ENCODE data around the gene GNAT2. TPM values are rescaled to one million over a fixed set of nuclear protein-coding genes. Genes with fewer than 3 reads are reported as not detected.

Gene GNAT2
- total RNA-seq, 2 experiments from 2014 or later, result 0.29 to 0.31 TPM

DNA sequence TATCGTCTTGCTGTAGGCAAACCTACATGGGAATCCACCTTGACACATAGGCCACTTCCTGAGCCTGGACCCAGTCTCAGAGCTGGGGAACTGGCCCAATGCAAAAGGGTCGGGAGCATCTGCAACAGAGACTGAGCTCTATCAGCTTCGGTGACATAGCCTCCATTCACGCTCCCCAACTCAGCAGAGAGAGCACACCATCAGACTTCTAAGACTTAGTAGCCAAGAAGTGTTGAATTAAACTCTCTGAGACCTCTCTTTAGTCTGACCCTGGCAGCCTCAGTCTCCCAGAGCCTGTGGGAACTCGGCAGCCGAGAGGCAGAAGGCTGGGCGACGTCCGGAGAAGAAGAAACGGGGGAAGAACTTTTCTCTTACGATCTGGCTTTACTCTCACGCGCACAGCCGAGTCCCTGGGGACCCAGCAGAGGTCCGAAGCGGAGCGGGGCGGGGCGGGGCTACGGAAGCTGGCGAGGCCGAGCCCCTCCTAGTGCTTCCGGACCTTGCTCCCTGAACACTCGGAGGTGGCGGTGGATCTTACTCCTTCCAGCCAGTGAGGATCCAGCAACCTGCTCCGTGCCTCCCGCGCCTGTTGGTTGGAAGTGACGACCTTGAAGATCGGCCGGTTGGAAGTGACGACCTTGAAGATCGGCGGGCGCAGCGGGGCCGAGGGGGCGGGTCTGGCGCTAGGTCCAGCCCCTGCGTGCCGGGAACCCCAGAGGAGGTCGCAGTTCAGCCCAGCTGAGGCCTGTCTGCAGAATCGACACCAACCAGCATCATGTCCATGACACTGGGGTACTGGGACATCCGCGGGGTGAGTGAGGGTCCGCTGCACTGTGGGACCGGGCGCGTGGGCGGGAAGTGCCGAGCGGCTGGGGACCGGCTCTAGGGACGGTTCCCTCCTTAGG lies 36.5 kb upstream of the GNAT2 start, which contains the start of gene GSTM4:
GSTM4 (plus strand) TSS at position 485 of the 905 bp plus-strand sequence; CDS start at position 776, 291 bp downstream.
- intact Hi-C loops (cut with micrococcal nuclease), result no loop called here
- Mint-ChIP-seq H3K4me1 (ENCODE audit: low read depth) (peaks cover 12% of the 10 kb centered on the region), H3K27me3 (peaks cover 10% of the 10 kb centered on the region), H3K4me3 (peak within 1 kb of the TSS; percentile 89), H3K27ac (peak within 1 kb of the TSS; percentile 66), H3K36me3 (no peaks in the 10 kb centered on the region), H3K9me3 (no peaks in the 10 kb centered on the region)
- POLR2A ChIA-PET, result interaction anchor here (0.6 to 1.7 kb wide), 2 partner anchors 36 to 329 kb away, joined by 4 read pairs; partner anchors contain the start of genes AHCYL1, AMPD2 and GNAT2
- peak; percentile 80 for DNase-seq
- CTCF ChIA-PET, result interaction anchor here (1.1 to 8.4 kb wide), 6 partner anchors 16 to 329 kb away, joined by 3 to 71 read pairs (median 4); partner anchors contain the start of gene AHCYL1

DNA sequence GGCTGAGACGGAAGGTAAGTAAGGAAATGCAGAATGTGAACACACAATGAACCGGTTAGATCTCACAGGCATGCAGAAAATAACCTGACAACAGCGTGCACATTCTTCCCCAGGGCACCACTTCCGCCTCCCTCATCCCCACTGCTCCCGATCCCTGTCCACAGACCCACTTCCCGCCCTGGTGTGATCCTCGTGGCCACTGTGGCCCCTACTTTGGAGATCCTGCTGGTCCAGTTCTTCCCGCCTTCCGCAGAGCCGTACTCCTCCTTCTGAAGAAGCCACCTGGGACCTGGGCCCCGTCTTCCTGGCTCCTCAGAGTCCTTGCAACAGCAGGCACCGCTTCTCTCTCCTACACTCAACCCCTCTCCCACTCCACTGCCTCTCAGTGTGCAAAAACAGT lies 35.1 kb upstream of the GNAT2 start:
- Mint-ChIP-seq H3K27ac (no peak overlapping the region), H3K27me3 (peaks cover 12% of the 10 kb centered on the region), H3K9me3 (no peaks in the 10 kb centered on the region), H3K4me1 (ENCODE audit: low read depth) (peaks cover 12% of the 10 kb centered on the region), H3K36me3 (no peaks in the 10 kb centered on the region), H3K4me3 (no peak overlapping the region)
- ChIA-PET POLR2A (interaction anchor here (1.7 kb wide), 1 partner anchor 35 kb away, joined by 4 read pairs; the partner anchor contains the start of genes AMPD2 and GNAT2), CTCF (interaction anchor here (2.6 to 8.4 kb wide), 2 partner anchors 15 to 330 kb away, joined by 13 to 71 read pairs; partner anchors contain the start of gene AHCYL1)
- DNase-seq, result no peak
- intact Hi-C loops (cut with micrococcal nuclease), result no loop called here

- H3K4me3 Mint-ChIP-seq, result no peak overlapping the region
- POLR2A ChIA-PET, result no interaction called here
- intact Hi-C loops (cut with micrococcal nuclease), result no loop called here
- peaks cover 12% of the 10 kb centered on the region for H3K27me3 Mint-ChIP-seq
- no peak overlapping the region for H3K27ac Mint-ChIP-seq
- CTCF ChIA-PET, result interaction anchor here (4.9 to 5.4 kb wide), 2 partner anchors 12 to 331 kb away, joined by 26 to 115 read pairs; partner anchors contain the start of gene AHCYL1
- no peaks in the 10 kb centered on the region for H3K36me3 Mint-ChIP-seq
- peaks cover 12% of the 10 kb centered on the region for H3K4me1 Mint-ChIP-seq (ENCODE audit: low read depth)
- no peak for DNase-seq
- no peaks in the 10 kb centered on the region for H3K9me3 Mint-ChIP-seq
Measured at GRCh38 chr1:109653306-109653705, 33.9 kb upstream of the GNAT2 start.

- no peak overlapping the region for H3K27ac Mint-ChIP-seq
- ChIA-PET CTCF (interaction anchor here (0.9 to 5.4 kb wide), 4 partner anchors 11 to 333 kb away, joined by 3 to 115 read pairs (median 16); partner anchors contain the start of gene AHCYL1), POLR2A (no interaction called here)
- H3K27me3 Mint-ChIP-seq, result peaks cover 12% of the 10 kb centered on the region
- H3K4me1 Mint-ChIP-seq (ENCODE audit: low read depth), result peaks cover 12% of the 10 kb centered on the region
- no peaks in the 10 kb centered on the region for H3K9me3 Mint-ChIP-seq
- intact Hi-C loops (cut with micrococcal nuclease), result no loop called here
- no peak overlapping the region for H3K4me3 Mint-ChIP-seq
- H3K36me3 Mint-ChIP-seq, result no peaks in the 10 kb centered on the region
- no peak for DNase-seq
Measured at GRCh38 chr1:109652402-109652801, 33.0 kb upstream of the GNAT2 start.

DNA sequence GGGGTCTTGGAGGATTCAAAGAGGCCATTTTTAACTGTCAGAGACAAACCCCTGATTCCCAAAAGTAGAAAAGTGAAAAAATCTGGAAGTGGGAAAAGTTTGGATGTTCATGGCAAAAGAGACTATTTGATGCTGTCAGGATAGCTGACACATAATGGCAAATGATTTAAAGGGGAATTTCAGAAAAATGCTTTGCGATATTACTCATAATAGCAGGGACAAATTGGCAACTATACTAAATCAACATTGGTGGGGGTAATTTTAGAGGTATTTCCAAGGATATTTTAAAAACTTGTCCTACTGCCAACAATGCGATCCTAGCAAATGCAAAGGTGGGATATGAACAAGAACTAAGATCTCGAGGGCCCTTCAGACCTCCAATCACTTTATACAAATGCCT lies 31.2 kb upstream of the GNAT2 start:
- Mint-ChIP-seq H3K36me3 (no peaks in the 10 kb centered on the region), H3K4me1 (ENCODE audit: low read depth) (peaks cover 8% of the 10 kb centered on the region), H3K4me3 (no peak overlapping the region), H3K27ac (no peak overlapping the region), H3K27me3 (peaks cover 12% of the 10 kb centered on the region), H3K9me3 (no peaks in the 10 kb centered on the region)
- ChIA-PET POLR2A (no interaction called here), CTCF (interaction anchor here (1.0 to 5.4 kb wide), 8 partner anchors 9 to 334 kb away, joined by 3 to 115 read pairs (median 7); partner anchors contain the start of genes AHCYL1 and GNAI3)
- intact Hi-C loops (cut with micrococcal nuclease), result no loop called here
- no peak for DNase-seq

DNA sequence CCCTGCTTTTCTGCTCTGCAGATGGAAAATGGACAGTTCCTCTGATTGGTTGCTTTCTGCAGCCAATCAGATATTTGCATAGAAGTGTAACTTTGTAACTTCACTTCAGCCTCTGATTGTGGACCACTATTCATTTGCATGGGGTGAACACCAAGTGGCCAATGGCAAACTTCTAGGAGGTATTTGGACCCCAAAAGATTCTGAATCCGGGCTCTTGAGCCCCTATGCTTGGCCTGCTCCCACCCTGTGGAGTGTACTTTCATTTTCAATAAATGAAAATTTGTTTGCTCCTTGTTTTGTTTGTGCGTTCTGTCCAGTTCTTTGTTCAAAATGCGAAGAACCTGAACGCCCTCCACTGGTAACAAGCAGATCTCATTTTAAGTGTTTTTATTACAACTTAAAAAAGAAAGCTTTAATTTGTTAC lies 30.1 kb upstream of the GNAT2 start:
- Mint-ChIP-seq H3K27ac (no peak overlapping the region), H3K36me3 (no peaks in the 10 kb centered on the region), H3K27me3 (peaks cover 9% of the 10 kb centered on the region), H3K9me3 (no peaks in the 10 kb centered on the region), H3K4me1 (ENCODE audit: low read depth) (no peaks in the 10 kb centered on the region), H3K4me3 (no peak overlapping the region)
- no peak for DNase-seq
- POLR2A ChIA-PET, result no interaction called here
- intact Hi-C loops (cut with micrococcal nuclease), result no loop called here
- CTCF ChIA-PET, result interaction anchor here (1.0 to 5.4 kb wide), 8 partner anchors 8 to 425 kb away, joined by 3 to 115 read pairs (median 6); partner anchors contain the start of genes AHCYL1 and GNAI3

DNA sequence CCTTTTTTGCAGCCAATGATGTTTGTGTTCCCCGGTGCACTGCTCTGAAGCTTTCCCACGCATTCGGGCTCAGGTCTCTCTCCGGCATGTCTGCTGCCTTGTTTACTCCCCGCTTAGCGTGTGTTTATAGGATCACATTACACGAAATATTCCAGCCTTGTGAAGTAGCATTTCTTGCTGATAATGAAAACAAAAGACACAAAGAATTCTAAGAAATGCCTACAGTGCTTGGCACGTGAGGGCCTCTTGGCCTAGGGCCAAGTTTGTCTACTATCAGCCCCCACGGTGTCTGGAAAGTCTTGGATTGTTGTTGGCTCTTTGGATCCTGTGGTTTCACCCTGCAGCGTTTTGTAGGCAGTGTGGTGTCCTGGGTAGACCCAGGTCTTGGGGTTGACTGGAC lies 25.3 kb upstream of the GNAT2 start:
- Mint-ChIP-seq H3K27me3 (no peaks in the 10 kb centered on the region), H3K9me3 (no peaks in the 10 kb centered on the region), H3K27ac (no peak overlapping the region), H3K4me1 (ENCODE audit: low read depth) (peaks cover 3% of the 10 kb centered on the region), H3K36me3 (no peaks in the 10 kb centered on the region), H3K4me3 (no peak overlapping the region)
- no peak for DNase-seq
- ChIA-PET POLR2A (no interaction called here), CTCF (interaction anchor here (0.7 to 10.7 kb wide), 5 partner anchors 6 to 339 kb away, joined by 4 to 242 read pairs (median 10); partner anchors contain the start of gene AHCYL1)
- intact Hi-C loops (cut with micrococcal nuclease), result no loop called here

- Mint-ChIP-seq H3K4me1 (ENCODE audit: low read depth) (peaks cover 3% of the 10 kb centered on the region), H3K27ac (no peak overlapping the region), H3K9me3 (no peaks in the 10 kb centered on the region), H3K36me3 (no peaks in the 10 kb centered on the region), H3K27me3 (no peaks in the 10 kb centered on the region), H3K4me3 (no peak overlapping the region)
- DNase-seq, result peak; percentile 93
- POLR2A ChIA-PET, result no interaction called here
- CTCF ChIA-PET, result interaction anchor here (0.7 to 10.9 kb wide), 10 partner anchors 7 to 341 kb away, joined by 3 to 242 read pairs (median 6); partner anchors contain the start of genes AHCYL1 and GNAI3
- intact Hi-C loops (cut with micrococcal nuclease), result loop anchor here (1.0 kb wide), 2 partner anchors 130 to 341 kb away; partner anchors contain the start of gene AHCYL1
Measured at GRCh38 chr1:109643385-109644230, 24.2 kb upstream of the GNAT2 start.

- ChIA-PET CTCF (interaction anchor here (0.7 to 10.9 kb wide), 9 partner anchors 8 to 342 kb away, joined by 3 to 242 read pairs (median 6); partner anchors contain the start of genes AHCYL1 and GNAI3), POLR2A (no interaction called here)
- no peaks in the 10 kb centered on the region for H3K27me3 Mint-ChIP-seq
- DNase-seq, result no peak
- peaks cover 3% of the 10 kb centered on the region for H3K4me1 Mint-ChIP-seq (ENCODE audit: low read depth)
- H3K9me3 Mint-ChIP-seq, result no peaks in the 10 kb centered on the region
- no peak overlapping the region for H3K27ac Mint-ChIP-seq
- intact Hi-C loops (cut with micrococcal nuclease), result loop anchor here (1.0 kb wide), 2 partner anchors 131 to 342 kb away; partner anchors contain the start of gene AHCYL1
- H3K36me3 Mint-ChIP-seq, result no peaks in the 10 kb centered on the region
- H3K4me3 Mint-ChIP-seq, result no peak overlapping the region
Measured at GRCh38 chr1:109642626-109643025, 23.2 kb upstream of the GNAT2 start.

- no peaks in the 10 kb centered on the region for H3K9me3 Mint-ChIP-seq
- H3K27ac Mint-ChIP-seq, result no peak overlapping the region
- H3K36me3 Mint-ChIP-seq, result no peaks in the 10 kb centered on the region
- intact Hi-C loops (cut with micrococcal nuclease), result no loop called here
- H3K4me3 Mint-ChIP-seq, result no peak overlapping the region
- ChIA-PET CTCF (interaction anchor here (1.5 to 10.9 kb wide), 14 partner anchors 9 to 527 kb away, joined by 4 to 242 read pairs (median 40); partner anchors contain the start of genes AHCYL1, GNAI3, GPR61 and GSTM4), POLR2A (no interaction called here)
- no peaks in the 10 kb centered on the region for H3K27me3 Mint-ChIP-seq
- H3K4me1 Mint-ChIP-seq (ENCODE audit: low read depth), result peaks cover 3% of the 10 kb centered on the region
- DNase-seq, result no peak
Measured at GRCh38 chr1:109641861-109642260, 22.4 kb upstream of the GNAT2 start.

DNA sequence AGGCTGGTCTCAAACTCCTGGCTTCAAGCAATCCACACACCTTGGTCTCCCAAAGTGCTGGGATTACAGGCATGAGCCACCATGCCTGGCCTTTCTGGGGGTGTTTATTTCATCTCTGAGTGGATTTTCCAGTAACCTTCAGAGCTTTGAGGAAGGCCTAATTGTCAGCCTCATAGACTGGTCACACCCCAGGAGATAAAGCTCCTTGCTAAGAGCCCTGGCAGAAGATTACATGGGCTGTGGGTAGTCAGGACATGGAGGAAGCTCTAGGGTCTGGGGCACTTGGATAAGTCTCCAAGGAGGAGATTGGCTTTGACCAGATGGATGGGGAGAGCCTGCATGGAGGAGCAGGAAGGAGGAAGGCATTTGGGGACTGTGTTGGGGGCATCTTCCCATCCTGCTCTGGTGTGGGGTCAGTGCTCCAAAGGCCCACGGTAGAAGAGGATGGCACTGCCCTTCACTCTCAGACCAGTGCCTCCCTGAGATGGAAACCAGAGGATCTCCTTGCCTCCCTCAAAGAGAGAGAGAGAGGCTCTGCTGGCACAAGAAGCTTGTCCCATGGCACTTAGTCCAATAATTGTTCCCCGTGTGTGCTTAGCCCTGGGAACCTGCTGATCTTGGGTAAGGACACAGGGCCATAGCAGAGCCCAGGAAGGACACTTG lies 21.8 kb upstream of the GNAT2 start:
- Mint-ChIP-seq H3K36me3 (no peaks in the 10 kb centered on the region), H3K9me3 (no peaks in the 10 kb centered on the region), H3K27ac (no peak overlapping the region), H3K4me3 (no peak overlapping the region), H3K27me3 (no peaks in the 10 kb centered on the region), H3K4me1 (ENCODE audit: low read depth) (peaks cover 3% of the 10 kb centered on the region)
- ChIA-PET POLR2A (interaction anchor here (1.2 to 1.8 kb wide), 2 partner anchors 93 to 95 kb away, joined by 6 to 10 read pairs; partner anchors contain the start of gene GNAI3), CTCF (interaction anchor here (0.6 to 10.9 kb wide), 45 partner anchors 10 to 528 kb away, joined by 3 to 242 read pairs (median 9); partner anchors contain the start of genes AHCYL1, AMPD2, GNAI3 and GNAT2)
- DNase-seq, result no peak
- intact Hi-C loops (cut with micrococcal nuclease), result no loop called here

Data from activated CD4-positive, alpha-beta memory T cell treated with anti-CD3 and anti-CD28 coated beads for 36 hours (primary cell).